ENCODE measurements around the gene CTSE.

DNA sequence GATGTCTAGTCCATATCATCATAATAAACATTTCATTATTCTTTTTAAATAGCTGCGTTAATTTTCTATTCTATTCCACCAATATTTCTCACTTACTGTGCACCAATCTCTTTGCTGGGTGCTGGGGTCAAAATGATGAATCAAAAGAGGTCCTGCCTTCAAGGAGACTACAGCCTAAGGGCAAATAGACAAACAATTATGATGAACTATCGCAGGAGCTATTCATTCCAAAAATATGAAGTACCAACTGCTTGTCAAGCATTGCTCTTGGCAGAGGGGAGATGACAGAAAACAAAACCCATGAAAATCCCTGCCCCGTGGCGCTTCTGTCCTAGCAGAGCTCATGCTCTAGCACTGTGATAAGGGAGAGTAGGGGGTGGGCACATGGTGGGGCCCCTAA lies 51.6 kb downstream of the CTSE start:
- TF ChIP-seq, protein P1, sequence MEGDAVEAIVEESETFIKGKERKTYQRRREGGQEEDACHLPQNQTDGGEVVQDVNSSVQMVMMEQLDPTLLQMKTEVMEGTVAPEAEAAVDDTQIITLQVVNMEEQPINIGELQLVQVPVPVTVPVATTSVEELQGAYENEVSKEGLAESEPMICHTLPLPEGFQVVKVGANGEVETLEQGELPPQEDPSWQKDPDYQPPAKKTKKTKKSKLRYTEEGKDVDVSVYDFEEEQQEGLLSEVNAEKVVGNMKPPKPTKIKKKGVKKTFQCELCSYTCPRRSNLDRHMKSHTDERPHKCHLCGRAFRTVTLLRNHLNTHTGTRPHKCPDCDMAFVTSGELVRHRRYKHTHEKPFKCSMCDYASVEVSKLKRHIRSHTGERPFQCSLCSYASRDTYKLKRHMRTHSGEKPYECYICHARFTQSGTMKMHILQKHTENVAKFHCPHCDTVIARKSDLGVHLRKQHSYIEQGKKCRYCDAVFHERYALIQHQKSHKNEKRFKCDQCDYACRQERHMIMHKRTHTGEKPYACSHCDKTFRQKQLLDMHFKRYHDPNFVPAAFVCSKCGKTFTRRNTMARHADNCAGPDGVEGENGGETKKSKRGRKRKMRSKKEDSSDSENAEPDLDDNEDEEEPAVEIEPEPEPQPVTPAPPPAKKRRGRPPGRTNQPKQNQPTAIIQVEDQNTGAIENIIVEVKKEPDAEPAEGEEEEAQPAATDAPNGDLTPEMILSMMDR (IDR thresholded peaks at IDR 0.05), result no peak
- TF ChIP-seq EP300 (IDR thresholded peaks at IDR 0.05), result no peak
- no peak for TF ChIP-seq POLR2A (IDR thresholded peaks at IDR 0.05; ENCODE audit: low read depth)
- TF ChIP-seq POLR2AphosphoS5 (IDR thresholded peaks at IDR 0.05), result no peak

All from esophagus muscularis mucosa (tissue), 4 donors.